OCI-LY1 (cell line): Measurements from ENCODE around the gene PTBP2.

ENCODE experiments used
- H2AFZ ChIP-seq: fragments of 200-600 bp; sonication (generic), shearing (Covaris generic); 2 replicates; pipeline ENCODE4 v1.6.0; 2014; ENCODE audit warnings: antibody characterized with exemption, mild to moderate bottlenecking, low read length
- H3F3A ChIP-seq: fragments of 200-600 bp; sonication (generic), shearing (Covaris generic); 2 replicates; pipeline ENCODE4 v1.6.0; 2014; ENCODE audit warnings: mild to moderate bottlenecking, antibody characterized with exemption, low read length, moderate library complexity; ENCODE audit not compliant: insufficient read depth
- H3K27ac ChIP-seq: fragments of 200-600 bp; sonication (generic); 2 replicates; pipeline ENCODE4 v1.5.1; 2014; ENCODE audit warnings: low read length, mixed run types, mild to moderate bottlenecking, low read depth; ENCODE audit not compliant: poor library complexity, severe bottlenecking
- H3K27me3 ChIP-seq: fragments of 200-600 bp; sonication (generic); 2 replicates; pipeline ENCODE4 v1.6.0; 2014; ENCODE audit warnings: antibody characterized with exemption, mild to moderate bottlenecking, low read length, moderate library complexity; ENCODE audit not compliant: insufficient read depth
- H3K36me3 ChIP-seq: fragments of 200-600 bp; sonication (generic); 2 replicates; pipeline ENCODE4 v1.6.1; 2014; ENCODE audit warnings: mild to moderate bottlenecking, antibody characterized with exemption, low read length, moderate library complexity, mixed read lengths; ENCODE audit not compliant: insufficient read depth
- H3K4me1 ChIP-seq: fragments of 200-600 bp; sonication (generic); 2 replicates; pipeline ENCODE4 v1.5.1; 2014; ENCODE audit warnings: mild to moderate bottlenecking, low read length, moderate library complexity; ENCODE audit not compliant: insufficient read depth, severe bottlenecking
- H3K4me2 ChIP-seq: fragments of 200-600 bp; sonication (generic), shearing (Covaris generic); 2 replicates; pipeline ENCODE4 v1.6.1; 2014; ENCODE audit warnings: low read length
- H3K4me3 ChIP-seq: fragments of 200-600 bp; sonication (generic); 2 replicates; pipeline ENCODE4 v1.5.1; 2014; ENCODE audit warnings: low read length, low read depth, mild to moderate bottlenecking, mixed read lengths; ENCODE audit not compliant: poor library complexity, severe bottlenecking
- H3K79me2 ChIP-seq: fragments of 200-600 bp; shearing (Covaris generic); 2 replicates; pipeline ENCODE4 v1.6.1; 2016; ENCODE audit warnings: mixed run types, low read length, mixed read lengths; ENCODE audit not compliant: insufficient read depth
- H3K9ac ChIP-seq: fragments of 200-600 bp; sonication (generic), shearing (Covaris generic); 2 replicates; pipeline ENCODE4 v1.6.1; 2014; ENCODE audit warnings: mild to moderate bottlenecking, low read length, mixed read lengths
- H3K9me2 ChIP-seq: fragments of 200-600 bp; sonication (generic), shearing (Covaris generic); 2 replicates; pipeline ENCODE4 v1.6.1; 2014; ENCODE audit warnings: low read depth, mild to moderate bottlenecking, low read length, mixed read lengths
- H3K9me3 ChIP-seq: fragments of 200-600 bp; shearing (Covaris generic); 2 replicates; pipeline ENCODE4 v1.6.1; 2014; ENCODE audit warnings: low read length, mixed read lengths
- H4K20me1 ChIP-seq: fragments of 200-600 bp; sonication (generic), shearing (Covaris generic); 2 replicates; pipeline ENCODE4 v1.6.0; 2016; ENCODE audit warnings: mild to moderate bottlenecking, low read length; ENCODE audit not compliant: insufficient read depth
- CTCF ChIP-seq: fragments of 200-600 bp; sonication (generic), shearing (Covaris generic); IDR thresholded peaks from 2 replicates; pipeline ENCODE4 v1.5.1; 2017; ENCODE audit warnings: mild to moderate bottlenecking, antibody characterized with exemption, low read length, moderate library complexity, mixed read lengths
- EZH2 ChIP-seq: fragments of 200-600 bp; sonication (generic), shearing (Covaris generic); IDR thresholded peaks from 2 replicates; pipeline ENCODE4 v1.8.0; 2017; ENCODE audit warnings: borderline replicate concordance, mixed run types, mild to moderate bottlenecking, antibody characterized with exemption, low read length, moderate library complexity, mixed read lengths

PTBP2 gene

GRCh38 chr1:96834986-96835385 is 113.4 kb downstream of the PTBP2 start:
- Histone ChIP-seq H3K27me3 (no peaks in the 10 kb centered on the region), H3K36me3 (no peaks in the 10 kb centered on the region), H3K9ac (no peak overlapping the region), H4K20me1 (no peaks in the 10 kb centered on the region), H3K79me2 (no peaks in the 10 kb centered on the region), H3K4me2 (no peak overlapping the region), H3K4me1 (no peaks in the 10 kb centered on the region), H3K9me3 (no peaks in the 10 kb centered on the region), H3F3A (no peaks in the 10 kb centered on the region), H3K9me2 (no peaks in the 10 kb centered on the region), H3K4me3 (no peak overlapping the region), H3K27ac (no peak overlapping the region), H2AFZ (no peak overlapping the region)
- TF ChIP-seq CTCF (no peak), EZH2 (no peak)

- H3K4me2 ChIP-seq, result no peak overlapping the region
- H4K20me1 ChIP-seq, result no peaks in the 10 kb centered on the region
- no peak overlapping the region for H3K4me3 ChIP-seq
- no peak overlapping the region for H3K27ac ChIP-seq
- H3K36me3 ChIP-seq, result no peaks in the 10 kb centered on the region
- no peak overlapping the region for H2AFZ ChIP-seq
- H3K79me2 ChIP-seq, result no peaks in the 10 kb centered on the region
- no peak for TF ChIP-seq EZH2
- no peak for TF ChIP-seq CTCF
- H3K9me2 ChIP-seq, result no peaks in the 10 kb centered on the region
- H3K4me1 ChIP-seq, result no peaks in the 10 kb centered on the region
- no peaks in the 10 kb centered on the region for H3K9me3 ChIP-seq
- H3K27me3 ChIP-seq, result no peaks in the 10 kb centered on the region
- no peak overlapping the region for H3K9ac ChIP-seq
- H3F3A ChIP-seq, result no peaks in the 10 kb centered on the region
Measured at GRCh38 chr1:96837057-96837780, 115.6 kb downstream of the PTBP2 start.

- H3K4me2 ChIP-seq, result no peak overlapping the region
- H3K79me2 ChIP-seq, result no peaks in the 10 kb centered on the region
- no peaks in the 10 kb centered on the region for H4K20me1 ChIP-seq
- H3K9ac ChIP-seq, result no peak overlapping the region
- no peak overlapping the region for H3K4me3 ChIP-seq
- no peak overlapping the region for H3K27ac ChIP-seq
- no peaks in the 10 kb centered on the region for H3K4me1 ChIP-seq
- TF ChIP-seq EZH2 (no peak), CTCF (no peak)
- no peak overlapping the region for H2AFZ ChIP-seq
- H3K36me3 ChIP-seq, result no peaks in the 10 kb centered on the region
- no peaks in the 10 kb centered on the region for H3K9me3 ChIP-seq
- H3K27me3 ChIP-seq, result no peaks in the 10 kb centered on the region
- no peaks in the 10 kb centered on the region for H3K9me2 ChIP-seq
- H3F3A ChIP-seq, result no peaks in the 10 kb centered on the region
Measured at GRCh38 chr1:96837781-96838216, 116.2 kb downstream of the PTBP2 start.
